ENCODE measurements around the gene CCDC69.
A peak's percentile ranks its signal among the peaks of the same experiment; 100 is the strongest.

Gene CCDC69

GRCh38 chr5:151151263-151151660 lies 72.6 kb downstream of the CCDC69 start:
- DNase-seq, result no peak
- Histone ChIP-seq H3K36me3 (replicated peaks) (peaks cover 27% of the 10 kb centered on the region), H3K27ac (peak overlapping the region; percentile 32), H3K4me3 (ENCODE audit: low read depth, low read length) (no peak overlapping the region), H3K27me3 (replicated peaks) (no peaks in the 10 kb centered on the region)
- in situ Hi-C loops (cut with HindIII; ENCODE audit: low pct_ligation_motif_present, low sequenced_read_pairs), result no loop called here
- TF ChIP-seq CTCF (IDR thresholded peaks at IDR 0.05; ENCODE audit: low read depth, low read length, missing control alignments), result no peak

GRCh38 chr5:151150471-151151262 lies 73.2 kb downstream of the CCDC69 start:
- no peak for TF ChIP-seq CTCF (IDR thresholded peaks at IDR 0.05; ENCODE audit: low read depth, low read length, missing control alignments)
- in situ Hi-C loops (cut with HindIII; ENCODE audit: low pct_ligation_motif_present, low sequenced_read_pairs), result no loop called here
- peak overlapping the region; percentile 32 for H3K27ac ChIP-seq

DNA sequence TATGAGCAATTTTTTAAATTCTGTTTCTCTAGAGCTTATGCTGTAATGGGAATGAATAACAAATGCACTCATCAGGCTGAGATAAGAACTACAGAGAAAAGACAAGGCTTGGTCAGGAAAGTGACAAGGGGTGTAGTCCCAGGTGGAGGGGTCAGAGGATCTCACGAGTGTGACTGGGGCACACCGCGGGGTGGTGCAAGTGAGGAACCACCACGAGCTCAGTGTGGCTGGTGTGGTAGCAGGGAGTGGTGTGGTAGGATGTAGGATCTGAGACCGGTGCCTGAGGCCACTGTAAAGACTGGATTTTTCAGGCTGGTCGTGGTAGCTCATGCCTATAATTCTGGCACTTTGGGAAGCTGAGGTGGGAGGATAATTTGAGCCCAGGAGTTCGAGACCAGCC lies 75.3 kb downstream of the CCDC69 start:
- TF ChIP-seq CTCF (IDR thresholded peaks at IDR 0.05; ENCODE audit: low read depth, low read length, missing control alignments), result no peak
- H3K36me3 ChIP-seq (replicated peaks), result peaks cover 46% of the 10 kb centered on the region
- no peaks in the 10 kb centered on the region for H3K27me3 ChIP-seq (replicated peaks)
- no peak for DNase-seq
- in situ Hi-C loops (cut with HindIII; ENCODE audit: low pct_ligation_motif_present, low sequenced_read_pairs), result no loop called here
- no peak overlapping the region for H3K4me3 ChIP-seq (ENCODE audit: low read depth, low read length)
- H3K27ac ChIP-seq, result no peak overlapping the region

More at GRCh38 chr5:151150471-151151262, 73.2 kb downstream of the CCDC69 start:
- no peak overlapping the region for H3K4me3 ChIP-seq (ENCODE audit: low read depth, low read length)
- H3K36me3 ChIP-seq (replicated peaks), result peaks cover 33% of the 10 kb centered on the region
- H3K27me3 ChIP-seq (replicated peaks), result no peaks in the 10 kb centered on the region
- DNase-seq, result peak; percentile 34

GRCh38 chr5:151147033-151147432 lies 76.9 kb downstream of the CCDC69 start:
- DNase-seq, result no peak
- Histone ChIP-seq H3K27me3 (replicated peaks) (no peaks in the 10 kb centered on the region), H3K27ac (no peak overlapping the region), H3K4me3 (ENCODE audit: low read depth, low read length) (no peak overlapping the region), H3K36me3 (replicated peaks) (peaks cover 54% of the 10 kb centered on the region)
- no peak for TF ChIP-seq CTCF (IDR thresholded peaks at IDR 0.05; ENCODE audit: low read depth, low read length, missing control alignments)
- in situ Hi-C loops (cut with HindIII; ENCODE audit: low pct_ligation_motif_present, low sequenced_read_pairs), result no loop called here

GRCh38 chr5:151146061-151146460 lies 77.8 kb downstream of the CCDC69 start:
- peaks cover 61% of the 10 kb centered on the region for H3K36me3 ChIP-seq (replicated peaks)

More at GRCh38 chr5:151146061-151146460, 77.8 kb downstream of the CCDC69 start:
- no peak for DNase-seq
- Histone ChIP-seq H3K27me3 (replicated peaks) (no peaks in the 10 kb centered on the region), H3K27ac (no peak overlapping the region), H3K4me3 (ENCODE audit: low read depth, low read length) (no peak overlapping the region)
- in situ Hi-C loops (cut with HindIII; ENCODE audit: low pct_ligation_motif_present, low sequenced_read_pairs), result no loop called here
- TF ChIP-seq CTCF (IDR thresholded peaks at IDR 0.05; ENCODE audit: low read depth, low read length, missing control alignments), result no peak

All from brain microvascular endothelial cell (primary cell).